SK-N-SH (cell line): ENCODE measurements around the gene RBM12. TPM values are rescaled to one million over a fixed set of nuclear protein-coding genes. Genes with fewer than 3 reads are reported as not detected.

Source experiments
- CTCF ChIA-PET: fragments of 300-600, 350-600 bp; formaldehyde crosslinking; extraction: SDS; loops from one replicate; lab custom pipeline; 2021; lab: Yijun Ruan, JAX
- POLR2A ChIA-PET: fragments of 350-600 bp; sonication (Branson Sonifier 250); formaldehyde crosslinking; extraction: SDS; loops from one replicate; lab custom pipeline; 2020; ENCODE audit warnings: antibody characterized with exemption, inconsistent platforms; lab: Yijun Ruan, JAX
- DNase-seq: peaks from one replicate; pipeline ENCODE4 v3.0.0; 2012
- H2AFZ ChIP-seq: fragments of 200-600 bp; sonication (generic); 2 replicates; pipeline ENCODE4 v1.8.1; 2016; ENCODE audit warnings: antibody characterized with exemption, mild to moderate bottlenecking, low read depth
- H3F3A ChIP-seq: fragments of 200-600 bp; sonication (generic); replicated peaks from 2 replicates; pipeline ENCODE3; 2016; ENCODE audit warnings: antibody characterized with exemption, mild to moderate bottlenecking; ENCODE audit not compliant: insufficient read depth
- H3K27ac ChIP-seq, 2 experiments: fragments of 200-500 bp in 1 of 2; fragments of 200-600 bp in 1 of 2; sonication (Bioruptor generic) in 1 of 2; sonication (generic), shearing (Covaris generic) in 1 of 2; 2 replicates each; pipeline versions ENCODE4 v1.5.1 to v1.6.1; 2014 to 2016; ENCODE audit warnings: low read depth in 2 of 2, inconsistent platforms in 1 of 2, low read length in 1 of 2, mild to moderate bottlenecking in 1 of 2, mixed read lengths in 1 of 2
- H3K27me3 ChIP-seq: fragments of 200-600 bp; sonication (generic), shearing (Covaris generic); 2 replicates; pipeline ENCODE4 v1.6.1; 2016; ENCODE audit warnings: mixed run types; ENCODE audit not compliant: insufficient read depth
- H3K36me3 ChIP-seq, 2 experiments: fragments of 200-500 bp in 1 of 2; fragments of 200-600 bp in 1 of 2; sonication (Bioruptor generic) in 1 of 2; sonication (generic) in 1 of 2; replicated peaks in 1 of 2; 2 replicates each; pipeline versions ENCODE3 to v1.5.1; 2014 to 2016; ENCODE audit warnings: low read length in 1 of 2, mild to moderate bottlenecking in 1 of 2; ENCODE audit not compliant: insufficient read depth in 2 of 2, control insufficient read depth in 1 of 2
- H3K4me1 ChIP-seq, 2 experiments: fragments of 200-500 bp in 1 of 2; fragments of 200-600 bp in 1 of 2; sonication (Bioruptor generic) in 1 of 2; sonication (generic), shearing (Covaris generic) in 1 of 2; 2 replicates each; pipeline versions ENCODE4 v1.5.1 to v1.6.1; 2014 to 2016; ENCODE audit warnings: low read depth in 1 of 2, low read length in 1 of 2, mixed run types in 1 of 2; ENCODE audit not compliant: insufficient read depth in 2 of 2, control insufficient read depth in 1 of 2
- H3K4me2 ChIP-seq: fragments of 200-600 bp; sonication (generic), shearing (Covaris generic); 2 replicates; pipeline ENCODE4 v1.6.1; 2017; ENCODE audit warnings: mixed run types
- H3K4me3 ChIP-seq, 2 experiments: fragments of 200-500 bp in 1 of 2; fragments of 200-600 bp in 1 of 2; sonication (Bioruptor generic) in 1 of 2; sonication (generic), shearing (Covaris generic) in 1 of 2; 2 replicates each; pipeline versions ENCODE4 v1.5.1 to v1.8.1; 2014 to 2016; ENCODE audit warnings: low read depth in 2 of 2, inconsistent platforms in 1 of 2, low read length in 1 of 2, mild to moderate bottlenecking in 1 of 2, mixed read lengths in 1 of 2, moderate library complexity in 1 of 2
- H3K79me2 ChIP-seq: fragments of 200-600 bp; sonication (generic); 2 replicates; pipeline ENCODE4 v1.8.1; 2017; ENCODE audit warnings: mild to moderate bottlenecking; ENCODE audit not compliant: insufficient read depth
- H3K9ac ChIP-seq: fragments of 200-600 bp; sonication (generic); 2 replicates; pipeline ENCODE4 v1.6.1; 2017; ENCODE audit warnings: mixed run types
- H3K9me2 ChIP-seq: fragments of 200-600 bp; sonication (generic); 2 replicates; pipeline ENCODE4 v1.6.1; 2017; ENCODE audit warnings: mixed run types
- H3K9me3 ChIP-seq: fragments of 200-600 bp; sonication (generic); 2 replicates; pipeline ENCODE4 v1.6.1; 2017; ENCODE audit warnings: mixed run types, mild to moderate bottlenecking, moderate library complexity
- H4K20me1 ChIP-seq: fragments of 200-600 bp; sonication (generic); 2 replicates; pipeline ENCODE4 v1.6.1; 2017; ENCODE audit warnings: mild to moderate bottlenecking, mixed run types; ENCODE audit not compliant: insufficient read depth
- ELF1 ChIP-seq: IDR thresholded peaks from 2 replicates; pipeline ENCODE4 v1.4.0; 2012
- EP300 ChIP-seq, 2 experiments: IDR thresholded peaks; 2 replicates each; pipeline versions ENCODE4 v1.4.0 to v1.6.1; 2012; ENCODE audit warnings: borderline replicate concordance in 1 of 2, low read depth in 1 of 2, low read length in 1 of 2
- FOSL2 ChIP-seq: IDR thresholded peaks from 2 replicates; pipeline ENCODE4 v1.4.0; 2012; ENCODE audit warnings: low read depth, mild to moderate bottlenecking, moderate library complexity, borderline replicate concordance
- FOXM1 ChIP-seq: IDR thresholded peaks from 2 replicates; pipeline ENCODE4 v1.4.0; 2012; ENCODE audit warnings: low read depth, mild to moderate bottlenecking
- GATA2 ChIP-seq: sonication (generic); formaldehyde crosslinking; IDR thresholded peaks from 2 replicates; pipeline ENCODE4 v1.5.0; 2020; ENCODE audit warnings: mild to moderate bottlenecking, missing genetic modification reagents
- IRF3 ChIP-seq: fragments of 150-350 bp; IDR thresholded peaks from 2 replicates; pipeline ENCODE4 v1.6.1; 2016; ENCODE audit warnings: mild to moderate bottlenecking, low read depth, low read length
- JUND ChIP-seq: IDR thresholded peaks from 2 replicates; pipeline ENCODE4 v1.4.0; 2012
- MXI1 ChIP-seq: IDR thresholded peaks from 2 replicates; pipeline ENCODE4 v1.6.1; 2012; ENCODE audit warnings: mild to moderate bottlenecking, low read depth, low read length, improper control_type of control experiment
- NFIC ChIP-seq: IDR thresholded peaks from 2 replicates; pipeline ENCODE4 v1.4.0; 2012; ENCODE audit warnings: borderline replicate concordance
- RFX5 ChIP-seq: IDR thresholded peaks from 2 replicates; pipeline ENCODE4 v1.6.1; 2012; ENCODE audit warnings: mild to moderate bottlenecking, improper control_type of control experiment, low read length
- SIN3A ChIP-seq: IDR thresholded peaks from 2 replicates; pipeline ENCODE4 v1.6.1; 2012; ENCODE audit warnings: low read depth, mild to moderate bottlenecking, low read length, moderate library complexity, borderline replicate concordance
- SMC3 ChIP-seq: IDR thresholded peaks from 2 replicates; pipeline ENCODE4 v1.6.1; 2012; ENCODE audit warnings: low read depth, low read length, improper control_type of control experiment
- ZBTB33 ChIP-seq: IDR thresholded peaks from 2 replicates; pipeline ENCODE4 v1.4.0; 2012; ENCODE audit warnings: low read depth, borderline replicate concordance
- WGBS: methylation state at CpG from one replicate; pipeline ENCODE4 v1.1.6; 2017; ENCODE audit warnings: low lambda C conversion rate; 5-methylcytosine and 5-hydroxymethylcytosine counted together
- polyA plus RNA-seq, 3 experiments: library from polyadenylated mRNA; depleted of rRNA; stranded (reverse); fragments of >200 nt; gene quantifications; 2 replicates each; pipeline ENCODE4 v1.2.3, GENCODE V29; 2012
- TF ChIP-seq, protein P1 (sequence below): IDR thresholded peaks from 2 replicates; pipeline ENCODE4; 2012

The RBM12 gene
- polyA plus RNA-seq, 1 of the 3 experiments (the other 2 are of a cell fraction): 41.9 TPM

DNA sequence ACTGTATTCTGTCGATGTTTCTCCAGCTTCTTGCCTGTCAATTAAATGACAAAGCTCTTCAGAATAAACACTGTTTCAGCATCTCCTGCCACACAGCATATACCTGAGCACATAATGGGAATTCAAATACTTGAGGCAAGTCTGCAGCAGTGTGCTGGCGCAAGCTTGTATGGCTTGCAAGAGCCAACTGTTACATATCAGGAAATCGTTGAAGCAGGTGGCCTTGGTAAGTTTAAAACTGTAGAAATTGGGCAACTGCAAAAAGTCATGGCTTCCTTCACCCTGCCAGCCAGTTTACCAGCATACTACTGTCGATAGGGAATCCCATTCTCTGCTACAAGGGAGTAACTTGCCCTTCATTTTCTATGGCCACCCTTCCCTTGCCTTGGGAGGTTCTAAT is 23.0 kb downstream of the RBM12 start:
- TF ChIP-seq, protein P1, sequence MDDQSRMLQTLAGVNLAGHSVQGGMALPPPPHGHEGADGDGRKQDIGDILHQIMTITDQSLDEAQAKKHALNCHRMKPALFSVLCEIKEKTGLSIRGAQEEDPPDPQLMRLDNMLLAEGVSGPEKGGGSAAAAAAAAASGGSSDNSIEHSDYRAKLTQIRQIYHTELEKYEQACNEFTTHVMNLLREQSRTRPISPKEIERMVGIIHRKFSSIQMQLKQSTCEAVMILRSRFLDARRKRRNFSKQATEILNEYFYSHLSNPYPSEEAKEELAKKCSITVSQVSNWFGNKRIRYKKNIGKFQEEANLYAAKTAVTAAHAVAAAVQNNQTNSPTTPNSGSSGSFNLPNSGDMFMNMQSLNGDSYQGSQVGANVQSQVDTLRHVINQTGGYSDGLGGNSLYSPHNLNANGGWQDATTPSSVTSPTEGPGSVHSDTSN: no peak
- TF ChIP-seq ZBTB33: no peak
- no peaks in the 10 kb centered on the region for H3K9me2 ChIP-seq
- ChIA-PET POLR2A (interaction anchor here (0.6 to 1.0 kb wide), 2 partner anchors 22 to 162 kb away, joined by 3 to 5 read pairs; no protein-coding TSS in a partner anchor), CTCF (interaction anchor here (0.7 to 2.5 kb wide), 3 partner anchors 11 to 26 kb away, joined by 3 to 9 read pairs (median 3); partner anchors contain the start of gene SPAG4)
- peaks cover 5 to 10% of the 10 kb centered on the region in 2 experiments for H3K36me3 ChIP-seq
- H3K9me3 ChIP-seq: no peaks in the 10 kb centered on the region
- H3K27me3 ChIP-seq: no peaks in the 10 kb centered on the region
- no peak overlapping the region for H3K4me3 ChIP-seq
- no peak overlapping the region for H3K4me2 ChIP-seq
- no peak for DNase-seq
- no peak overlapping the region for H2AFZ ChIP-seq
- no peak overlapping the region for H3K27ac ChIP-seq
- peaks cover 100% of the 10 kb centered on the region for H4K20me1 ChIP-seq
- peaks cover 3% of the 10 kb centered on the region for H3F3A ChIP-seq
- H3K79me2 ChIP-seq: peaks cover 100% of the 10 kb centered on the region
- no peak overlapping the region for H3K9ac ChIP-seq
- no peaks in the 10 kb centered on the region for H3K4me1 ChIP-seq
- WGBS: 90% methylated on average over 4 of the region's 4 CpGs

DNA sequence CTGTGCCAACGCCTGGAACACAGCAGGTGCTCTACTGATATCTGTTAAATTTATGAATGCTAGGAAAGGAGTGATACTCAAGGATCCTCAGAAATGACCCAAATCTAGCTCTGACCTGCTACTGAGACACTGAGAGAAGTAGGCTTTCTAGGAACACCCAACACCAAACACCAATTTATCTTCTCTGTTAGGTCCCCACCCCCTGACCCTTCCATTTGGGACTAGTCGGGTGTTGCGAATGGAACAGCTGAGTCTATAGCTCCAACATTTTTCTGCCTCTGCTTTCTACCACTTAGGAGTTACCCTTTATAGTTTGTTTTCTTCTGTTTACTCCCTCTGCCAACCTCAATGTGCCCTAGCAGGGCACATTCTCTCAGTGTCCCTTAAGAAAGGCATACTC is 24.0 kb downstream of the RBM12 start:
- Histone ChIP-seq H3K4me3 (no peak overlapping the region), H3K9me3 (no peaks in the 10 kb centered on the region), H3K9ac (no peak overlapping the region), H3K27me3 (no peaks in the 10 kb centered on the region), H3K4me2 (no peak overlapping the region), H4K20me1 (peaks cover 100% of the 10 kb centered on the region), H3K9me2 (no peaks in the 10 kb centered on the region), H2AFZ (no peak overlapping the region), H3K27ac (no peak overlapping the region), H3K36me3 (peaks cover 5 to 10% of the 10 kb centered on the region in 2 experiments), H3F3A (peaks cover 3% of the 10 kb centered on the region), H3K79me2 (peaks cover 100% of the 10 kb centered on the region), H3K4me1 (no peaks in the 10 kb centered on the region)
- no peak for TF ChIP-seq FOXM1
- TF ChIP-seq MXI1: no peak
- TF ChIP-seq GATA2: no peak
- no peak for TF ChIP-seq JUND
- TF ChIP-seq SMC3: no peak
- no peak for TF ChIP-seq RFX5
- no peak for TF ChIP-seq ELF1
- TF ChIP-seq NFIC: no peak
- TF ChIP-seq SIN3A: no peak
- no peak for TF ChIP-seq FOSL2
- no peak for TF ChIP-seq EP300 (IDR thresholded peaks at IDR 0.05; ENCODE audit: borderline replicate concordance in 1 of 2, low read depth in 1 of 2, low read length in 1 of 2)
- TF ChIP-seq, protein P1: no peak
- TF ChIP-seq IRF3: no peak
- POLR2A ChIA-PET: no interaction called here
- no peak for DNase-seq
- WGBS: 93% methylated on average over 3 of the region's 3 CpGs
- CTCF ChIA-PET: interaction anchor here (2.5 kb wide), 1 partner anchor 21 kb away, joined by 9 read pairs; no protein-coding TSS in a partner anchor
